Astrocyte of the spinal cord (primary cell): ENCODE results near the gene ATP2A3.

Experiments used
- DNase-seq: peaks from one replicate; pipeline ENCODE4 v3.0.0; 2011; ENCODE audit warnings: low read depth, low spot score
- H3K4me3 ChIP-seq: 2 replicates; pipeline ENCODE4 v1.5.1; 2011; ENCODE audit warnings: low read depth, mild to moderate bottlenecking, low read length, moderate library complexity
- CTCF ChIP-seq: IDR thresholded peaks from 2 replicates; pipeline ENCODE4 v1.5.1; 2012; ENCODE audit warnings: low read depth, mild to moderate bottlenecking, low read length, inconsistent platforms
- in situ Hi-C: cut with HindIII; loops from 2 replicates; pipeline ENCODE4 v1.10.0; 2017; ENCODE audit warnings: low sequenced_read_pairs

Gene ATP2A3

GRCh38 chr17:3955673-3955988 is 8.6 kb downstream of the ATP2A3 start:
- in situ Hi-C loops, result no loop called here
- no peak for TF ChIP-seq CTCF
- no peak overlapping the region for H3K4me3 ChIP-seq
- DNase-seq, result no peak

GRCh38 chr17:3954976-3955672 is 9.1 kb downstream of the ATP2A3 start:
- TF ChIP-seq CTCF, result no peak
- DNase-seq, result no peak
- H3K4me3 ChIP-seq, result no peak overlapping the region
- in situ Hi-C loops, result no loop called here

- no peak for DNase-seq
- TF ChIP-seq CTCF, result no peak
Measured at GRCh38 chr17:3954086-3954485, 10.2 kb downstream of the ATP2A3 start.

GRCh38 chr17:3953542-3953941 is 10.7 kb downstream of the ATP2A3 start:
- H3K4me3 ChIP-seq, result no peak overlapping the region
- no peak for DNase-seq
- TF ChIP-seq CTCF, result no peak
- in situ Hi-C loops, result no loop called here

More at GRCh38 chr17:3954086-3954485, 10.2 kb downstream of the ATP2A3 start:
- in situ Hi-C loops, result no loop called here
- H3K4me3 ChIP-seq, result no peak overlapping the region

GRCh38 chr17:3952186-3952585 is 12.1 kb downstream of the ATP2A3 start:
- H3K4me3 ChIP-seq, result no peak overlapping the region
- no peak for DNase-seq
- TF ChIP-seq CTCF, result no peak
- in situ Hi-C loops, result no loop called here

GRCh38 chr17:3951420-3951819 is 12.8 kb downstream of the ATP2A3 start:
- in situ Hi-C loops, result no loop called here
- no peak for DNase-seq
- no peak for TF ChIP-seq CTCF
- no peak overlapping the region for H3K4me3 ChIP-seq
